Astrocyte of the cerebellum (primary cell): ENCODE measurements around the gene SUSD5.
"Not testable (repeated sequence)": the region's sequence is repeated elsewhere in the genome, so short reads cannot be mapped to it uniquely, and the experiment has no call there.

ENCODE experiments used
- DNase-seq: peaks from one replicate; pipeline ENCODE4 v3.0.0-alpha.2; 2011; ENCODE audit warnings: low read depth
- H3K4me3 ChIP-seq: 2 replicates; pipeline ENCODE4 v1.5.1; 2011; ENCODE audit warnings: mild to moderate bottlenecking, low read depth, low read length, moderate library complexity
- CTCF ChIP-seq: IDR thresholded peaks from 2 replicates; pipeline ENCODE4 v1.5.1; 2012; ENCODE audit warnings: low read length, low read depth, moderate library complexity, mild to moderate bottlenecking; ENCODE audit errors: missing control alignments
- in situ Hi-C: cut with HindIII; loops from 2 replicates; pipeline ENCODE4 v1.10.0; 2017; ENCODE audit warnings: low sequenced_read_pairs

Gene SUSD5

GRCh38 chr3:33139996-33140395 is 78.6 kb downstream of the SUSD5 start:
- in situ Hi-C loops: no loop called here
- DNase-seq: no peak
- TF ChIP-seq CTCF: no peak
- H3K4me3 ChIP-seq: no peak overlapping the region

GRCh38 chr3:33139006-33139623 is 79.5 kb downstream of the SUSD5 start:
- in situ Hi-C loops, H3K4me3 ChIP-seq, DNase-seq: not testable (repeated sequence)

- H3K4me3 ChIP-seq: no peak overlapping the region
- in situ Hi-C loops: no loop called here
- DNase-seq: no peak
- no peak for TF ChIP-seq CTCF
Observed at GRCh38 chr3:33137691-33138090, 80.9 kb downstream of the SUSD5 start.

- in situ Hi-C loops: no loop called here
- TF ChIP-seq CTCF: no peak
- DNase-seq: no peak
- no peak overlapping the region for H3K4me3 ChIP-seq
Observed at GRCh38 chr3:33134026-33134625, 84.5 kb downstream of the SUSD5 start.

- H3K4me3 ChIP-seq: no peak overlapping the region
- TF ChIP-seq CTCF: no peak
- in situ Hi-C loops: no loop called here
- no peak for DNase-seq
Observed at GRCh38 chr3:33132019-33132360, 86.6 kb downstream of the SUSD5 start.

GRCh38 chr3:33131331-33132018 is 87.1 kb downstream of the SUSD5 start:
- no peak overlapping the region for H3K4me3 ChIP-seq
- in situ Hi-C loops: no loop called here
- TF ChIP-seq CTCF: peak; percentile 69
- peak; percentile 81 for DNase-seq

- in situ Hi-C loops: no loop called here
Observed at GRCh38 chr3:33130144-33130543, 88.5 kb downstream of the SUSD5 start.

More at GRCh38 chr3:33130144-33130543, 88.5 kb downstream of the SUSD5 start:
- no peak overlapping the region for H3K4me3 ChIP-seq
- no peak for DNase-seq
- no peak for TF ChIP-seq CTCF
